Lower lobe of right lung (tissue), 2 donors: ENCODE measurements around the gene RSPH3. TPM values are rescaled to one million over a fixed set of nuclear protein-coding genes. Genes with fewer than 3 reads are reported as not detected.
"Not testable (repeated sequence)": the region's sequence is repeated elsewhere in the genome, so short reads cannot be mapped to it uniquely, and the experiment has no call there.

Experiments used
- ATAC-seq, 2 donors: fragments of 200-7000 bp; cut with Tn5 transposase; one replicate each; pipeline ENCODE4 v1.9.1; 2020 to 2022; ENCODE audit warnings: mild to moderate bottlenecking in 2 of 2, moderate library complexity in 2 of 2
- DNase-seq: peaks from one replicate; pipeline ENCODE4 v3.0.0-alpha.2; 2020
- H3K27ac ChIP-seq: fragments of 200-600 bp; one replicate; pipeline ENCODE4 v1.8.0; 2022
- H3K27me3 ChIP-seq: fragments of 200-600 bp; one replicate; pipeline ENCODE4 v1.8.0; 2022; ENCODE audit warnings: low read depth
- H3K36me3 ChIP-seq: fragments of 200-600 bp; one replicate; pipeline ENCODE4 v1.8.0; 2022; ENCODE audit warnings: mild to moderate bottlenecking
- H3K4me1 ChIP-seq: fragments of 200-600 bp; one replicate; pipeline ENCODE4 v1.8.0; 2022
- H3K4me3 ChIP-seq: fragments of 200-600 bp; one replicate; pipeline ENCODE4 v1.8.0; 2022; ENCODE audit warnings: mild to moderate bottlenecking
- H3K9me3 ChIP-seq: fragments of 200-600 bp; one replicate; pipeline ENCODE4 v1.8.0; 2022
- CTCF ChIP-seq: fragments of 200-600 bp; IDR thresholded peaks from one replicate; pipeline ENCODE4 v1.8.0; 2022; ENCODE audit warnings: antibody characterized with exemption, mild to moderate bottlenecking
- intact Hi-C: fragments of 100-400 bp; cut with DNase I; formaldehyde crosslinking; loops from one replicate; pipeline ENCODE4 v1.11.0; 2022
- total RNA-seq: library from RNA; stranded (reverse); fragmentation: NEBNext Ultra II Directional; extraction: Animal tissue kit (Norgen Biotek cat#: 25700); gene quantifications from one replicate; pipeline ENCODE4 v1.2.1, GENCODE V29; 2021
- donor health status: DM: no; HTN: yes; CAD: no; lungs with severe emphysema.

Gene RSPH3
- total RNA-seq, 1 donor from 2014 or later: 24.2 TPM

- Histone ChIP-seq H3K4me1 (peaks cover 41% of the 10 kb centered on the region), H3K4me3 (no peak overlapping the region), H3K9me3 (no peaks in the 10 kb centered on the region), H3K36me3 (peaks cover 53% of the 10 kb centered on the region), H3K27me3 (no peaks in the 10 kb centered on the region), H3K27ac (peak overlapping the region; percentile 76)
- intact Hi-C loops: no loop called here
- no peak for TF ChIP-seq CTCF
- ATAC-seq (no peak), DNase-seq (no peak)
Measured at GRCh38 chr6:159039885-159040258, 39.9 kb upstream of the RSPH3 start.

GRCh38 chr6:159038914-159039884 lies 39.2 kb upstream of the RSPH3 start:
- intact Hi-C loops: no loop called here
- H3K36me3 ChIP-seq: peaks cover 53% of the 10 kb centered on the region
- peak overlapping the region; percentile 12 for H3K4me3 ChIP-seq
- H3K27me3 ChIP-seq: no peaks in the 10 kb centered on the region
- DNase-seq: no peak
- peak; percentile 55 to 76 for ATAC-seq
- no peaks in the 10 kb centered on the region for H3K9me3 ChIP-seq
- TF ChIP-seq CTCF: no peak
- H3K4me1 ChIP-seq: peaks cover 41% of the 10 kb centered on the region
- peak overlapping the region; percentile 76 for H3K27ac ChIP-seq

GRCh38 chr6:159038318-159038717 lies 38.3 kb upstream of the RSPH3 start:
- Histone ChIP-seq H3K4me1 (peaks cover 41% of the 10 kb centered on the region), H3K36me3 (peaks cover 53% of the 10 kb centered on the region), H3K27ac (peak overlapping the region; percentile 76)
- intact Hi-C loops, H3K4me3 ChIP-seq, H3K27me3 ChIP-seq, H3K9me3 ChIP-seq, ATAC-seq, DNase-seq: not testable (repeated sequence)

GRCh38 chr6:159037756-159038290 lies 37.8 kb upstream of the RSPH3 start:
- H3K4me3 ChIP-seq: no peak overlapping the region
- ATAC-seq: no peak
- intact Hi-C loops: no loop called here
- no peak for DNase-seq
- H3K9me3 ChIP-seq: no peaks in the 10 kb centered on the region
- H3K4me1 ChIP-seq: peaks cover 36% of the 10 kb centered on the region
- H3K27me3 ChIP-seq: no peaks in the 10 kb centered on the region
- H3K27ac ChIP-seq: no peak overlapping the region
- H3K36me3 ChIP-seq: peaks cover 53% of the 10 kb centered on the region
- TF ChIP-seq CTCF: no peak

GRCh38 chr6:159036673-159037072 lies 36.7 kb upstream of the RSPH3 start:
- Histone ChIP-seq H3K4me1 (peaks cover 26% of the 10 kb centered on the region), H3K9me3 (no peaks in the 10 kb centered on the region), H3K4me3 (no peak overlapping the region), H3K36me3 (peaks cover 49% of the 10 kb centered on the region), H3K27ac (no peak overlapping the region), H3K27me3 (no peaks in the 10 kb centered on the region)
- intact Hi-C loops: no loop called here
- ATAC-seq (no peak), DNase-seq (no peak)
- TF ChIP-seq CTCF: no peak

GRCh38 chr6:159035891-159036290 lies 35.9 kb upstream of the RSPH3 start:
- H3K4me1 ChIP-seq: peaks cover 18% of the 10 kb centered on the region
- H3K27ac ChIP-seq: no peak overlapping the region
- no peak for ATAC-seq
- no peak for TF ChIP-seq CTCF
- H3K27me3 ChIP-seq: no peaks in the 10 kb centered on the region
- no peak for DNase-seq
- H3K36me3 ChIP-seq: peaks cover 41% of the 10 kb centered on the region
- H3K9me3 ChIP-seq: no peaks in the 10 kb centered on the region
- H3K4me3 ChIP-seq: no peak overlapping the region
- intact Hi-C loops: no loop called here
